Measurements from ENCODE around the gene NOTO.

The NOTO gene

DNA sequence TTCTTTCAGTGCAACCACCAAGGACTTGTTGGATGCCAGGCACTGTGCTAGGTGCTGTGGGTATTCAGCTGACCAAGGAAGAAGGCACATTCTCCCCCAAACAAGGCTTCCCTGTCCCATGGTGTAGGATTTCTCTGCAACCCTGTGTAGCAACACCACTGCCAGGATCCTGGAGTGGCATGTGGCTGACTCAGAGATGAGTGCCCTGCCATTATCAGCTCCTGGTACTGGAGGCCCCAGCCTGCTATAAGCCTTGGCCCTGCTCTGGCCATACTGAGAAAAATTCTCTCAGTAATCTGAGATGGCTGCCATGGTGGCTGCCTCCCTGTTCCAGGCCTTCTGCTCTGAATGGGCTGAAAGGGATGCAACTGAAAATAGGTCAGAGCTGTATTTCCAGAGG is 15.9 kb downstream of the NOTO start:
- TF ChIP-seq ZFX (IDR thresholded peaks at IDR 0.05; ENCODE audit: borderline replicate concordance) = no peak
- TF ChIP-seq, protein P1, sequence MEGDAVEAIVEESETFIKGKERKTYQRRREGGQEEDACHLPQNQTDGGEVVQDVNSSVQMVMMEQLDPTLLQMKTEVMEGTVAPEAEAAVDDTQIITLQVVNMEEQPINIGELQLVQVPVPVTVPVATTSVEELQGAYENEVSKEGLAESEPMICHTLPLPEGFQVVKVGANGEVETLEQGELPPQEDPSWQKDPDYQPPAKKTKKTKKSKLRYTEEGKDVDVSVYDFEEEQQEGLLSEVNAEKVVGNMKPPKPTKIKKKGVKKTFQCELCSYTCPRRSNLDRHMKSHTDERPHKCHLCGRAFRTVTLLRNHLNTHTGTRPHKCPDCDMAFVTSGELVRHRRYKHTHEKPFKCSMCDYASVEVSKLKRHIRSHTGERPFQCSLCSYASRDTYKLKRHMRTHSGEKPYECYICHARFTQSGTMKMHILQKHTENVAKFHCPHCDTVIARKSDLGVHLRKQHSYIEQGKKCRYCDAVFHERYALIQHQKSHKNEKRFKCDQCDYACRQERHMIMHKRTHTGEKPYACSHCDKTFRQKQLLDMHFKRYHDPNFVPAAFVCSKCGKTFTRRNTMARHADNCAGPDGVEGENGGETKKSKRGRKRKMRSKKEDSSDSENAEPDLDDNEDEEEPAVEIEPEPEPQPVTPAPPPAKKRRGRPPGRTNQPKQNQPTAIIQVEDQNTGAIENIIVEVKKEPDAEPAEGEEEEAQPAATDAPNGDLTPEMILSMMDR (IDR thresholded peaks at IDR 0.05) = no peak
- no peak overlapping the region for H3K27ac ChIP-seq

DNA sequence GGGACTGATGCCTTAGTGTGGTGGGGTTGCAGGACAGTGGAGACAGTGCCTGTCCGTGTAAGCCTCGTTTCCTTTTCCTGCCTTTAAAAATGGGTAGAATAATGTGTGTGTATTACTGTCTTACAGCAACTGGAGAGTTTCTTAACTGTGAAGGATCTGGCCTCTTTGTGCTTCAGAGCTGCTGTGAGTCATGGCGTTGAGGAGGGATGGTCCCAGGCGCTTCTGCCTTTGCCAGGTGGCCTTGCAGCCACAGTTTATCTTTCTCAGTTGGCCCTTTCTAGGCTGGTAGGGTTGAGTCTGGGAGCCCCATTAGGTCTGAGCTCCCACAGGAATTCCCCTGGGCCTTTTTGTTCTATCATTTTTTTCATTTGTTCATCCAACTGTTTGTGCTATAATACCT is 21.4 kb downstream of the NOTO start:
- no peak overlapping the region for H3K27ac ChIP-seq
- TF ChIP-seq, protein P1 (IDR thresholded peaks at IDR 0.05) = no peak
- no peak for TF ChIP-seq ZFX (IDR thresholded peaks at IDR 0.05; ENCODE audit: borderline replicate concordance)

DNA sequence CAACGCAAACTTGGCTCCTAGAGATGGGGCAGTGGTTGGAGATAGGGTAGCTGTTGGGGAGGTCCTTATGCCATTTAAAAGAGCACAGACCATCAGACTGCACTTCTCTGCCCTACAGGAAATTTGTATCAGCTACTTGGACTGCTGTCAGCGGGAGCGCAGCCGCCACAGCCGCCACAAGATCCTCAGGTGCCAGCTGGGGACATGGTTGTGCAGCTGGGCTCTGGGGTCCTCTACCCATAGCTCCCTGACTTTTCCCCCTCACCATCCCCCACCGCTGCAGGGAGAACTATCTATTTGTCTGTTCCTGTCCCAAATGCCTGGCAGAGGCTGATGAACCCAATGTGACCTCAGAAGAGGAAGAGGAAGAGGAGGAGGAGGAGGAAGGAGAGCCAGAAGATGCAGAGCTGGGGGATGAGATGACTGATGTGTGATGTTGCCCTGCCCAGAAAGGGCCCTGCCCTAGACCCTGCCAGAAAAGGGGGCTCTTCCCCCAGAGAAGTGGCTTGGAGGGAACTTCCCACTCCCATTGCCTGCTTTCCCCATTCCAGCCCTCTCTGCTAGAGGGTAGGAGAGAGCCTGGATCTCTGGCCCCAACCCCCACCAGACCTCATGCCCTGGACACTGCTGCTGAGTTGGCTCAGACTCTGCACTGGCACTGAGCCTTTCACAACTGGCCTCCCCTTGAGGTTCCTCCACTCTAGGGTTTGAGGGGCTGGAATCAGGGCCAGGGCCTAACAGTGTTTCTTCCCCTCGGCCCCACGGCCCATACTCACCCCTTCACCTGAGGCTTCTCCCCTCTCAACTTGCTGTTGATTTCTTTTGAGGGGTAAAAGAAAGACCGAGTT is 23.4 kb downstream of the NOTO start:
- H3K27ac ChIP-seq = no peak overlapping the region
- TF ChIP-seq, protein P1 (IDR thresholded peaks at IDR 0.05) = no peak
- TF ChIP-seq ZFX (IDR thresholded peaks at IDR 0.05; ENCODE audit: borderline replicate concordance) = no peak

DNA sequence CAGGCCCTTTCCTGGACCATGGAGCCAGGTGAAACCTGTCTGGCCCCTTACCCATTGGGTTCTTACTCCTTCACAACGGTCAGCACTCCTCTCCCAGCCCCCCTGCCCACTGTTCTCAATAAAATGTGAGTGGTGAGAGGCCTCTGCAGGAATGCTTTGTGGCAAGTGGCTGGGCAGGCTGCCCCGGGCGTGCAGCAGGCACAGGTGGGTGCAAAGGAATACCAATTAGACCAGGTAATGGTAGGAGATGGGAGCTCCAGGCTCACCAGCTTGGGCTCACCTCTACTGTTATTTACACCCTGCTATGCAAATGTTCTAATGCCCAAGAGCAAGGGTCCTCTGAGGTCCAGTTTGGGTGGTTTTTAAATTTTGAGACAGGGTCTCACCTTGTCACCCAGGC is 24.7 kb downstream of the NOTO start:
- H3K27ac ChIP-seq = no peak overlapping the region
- TF ChIP-seq ZFX (IDR thresholded peaks at IDR 0.05; ENCODE audit: borderline replicate concordance) = no peak
- TF ChIP-seq, protein P1 (IDR thresholded peaks at IDR 0.05) = no peak

DNA sequence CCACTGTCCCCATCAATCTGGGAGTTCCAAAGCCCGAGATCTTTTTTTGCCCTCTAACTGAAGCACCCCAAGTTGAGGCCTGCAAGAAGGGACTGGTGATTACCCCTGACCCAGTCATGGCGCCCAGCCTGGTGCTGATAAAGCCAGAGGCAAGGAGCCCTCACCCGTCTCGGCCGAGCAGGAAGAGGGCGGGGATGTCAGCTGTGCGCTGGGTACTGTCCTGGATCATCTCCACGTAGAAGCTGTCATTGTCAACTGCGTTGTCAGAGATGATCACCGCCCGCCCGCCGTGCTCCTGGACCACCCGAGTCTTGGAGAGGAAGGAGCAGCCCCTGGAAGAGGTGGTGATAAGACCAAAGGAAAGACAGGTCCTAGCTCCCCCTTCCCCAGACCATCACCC is 26.3 kb downstream of the NOTO start:
- no peak overlapping the region for H3K27ac ChIP-seq
- no peak for TF ChIP-seq ZFX (IDR thresholded peaks at IDR 0.05; ENCODE audit: borderline replicate concordance)
- TF ChIP-seq, protein P1 (IDR thresholded peaks at IDR 0.05) = no peak

DNA sequence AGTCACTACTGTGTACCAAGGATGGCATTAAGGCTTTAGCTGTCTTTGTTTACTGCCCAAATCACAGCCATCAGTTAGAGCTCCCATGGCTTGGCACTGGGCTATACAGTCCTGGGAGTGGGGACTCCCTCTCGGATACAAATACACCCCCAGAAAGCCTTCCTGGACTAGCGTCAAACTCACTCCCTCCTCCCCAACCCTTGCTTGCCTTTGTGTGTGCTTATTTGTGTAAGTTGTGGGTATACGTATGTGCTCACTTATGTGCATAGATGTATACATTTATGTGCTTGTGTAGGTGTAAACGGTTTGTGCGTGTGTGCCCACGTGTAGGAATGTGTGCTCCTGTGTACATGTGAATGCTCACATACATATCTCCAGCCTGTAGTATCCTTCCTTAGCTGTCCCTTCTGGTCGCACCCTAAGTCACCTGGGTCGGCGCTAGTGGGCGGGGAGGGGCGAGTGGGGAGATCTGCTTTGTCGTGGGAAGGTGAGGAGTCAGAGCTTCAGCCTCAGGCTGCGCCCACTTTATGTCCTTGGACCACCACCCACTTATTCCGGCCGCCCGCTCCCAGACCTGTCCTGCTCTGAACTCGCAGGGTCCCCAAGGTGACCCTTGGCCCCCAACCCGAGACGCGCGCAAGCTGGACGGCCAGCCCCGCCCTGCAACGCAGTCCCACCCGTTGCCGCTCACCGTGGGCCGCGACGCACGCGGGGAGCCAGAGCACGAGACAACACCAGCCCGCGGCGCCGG is 30.2 kb downstream of the NOTO start:
- H3K27ac ChIP-seq = peak overlapping the region; percentile 95
- TF ChIP-seq, protein P1 (IDR thresholded peaks at IDR 0.05) = no peak; the same call in 1 of the 2 replicates
- TF ChIP-seq ZFX (IDR thresholded peaks at IDR 0.05; ENCODE audit: borderline replicate concordance) = no peak
